Loucy (cell line): ENCODE results near the gene MLLT10.

ENCODE experiments used
- CTCF ChIP-seq: fragments of 200-600 bp; sonication (generic); conservative IDR thresholded peaks from 2 replicates; pipeline ENCODE4 v1.5.1; 2014; ENCODE audit warnings: mild to moderate bottlenecking, antibody characterized with exemption, low read length
- EZH2phosphoT487 ChIP-seq: fragments of 200-600 bp; IDR thresholded peaks from 2 replicates; pipeline ENCODE4 v1.6.1; 2018; ENCODE audit warnings: antibody characterized with exemption, mild to moderate bottlenecking, moderate library complexity, borderline replicate concordance

- no peak for TF ChIP-seq CTCF
- no peak for TF ChIP-seq EZH2phosphoT487
Measured at GRCh38 chr10:21520509-21520908, 13.5 kb upstream of the MLLT10 start.
